Stomach (tissue), 4 donors: ENCODE results near the gene DIPK1B.

Source experiments
- CTCF ChIP-seq, 7 experiments: fragments of 450-650 bp in 4 of 7; fragments of 200-600 bp in 3 of 7; sonication (generic) in 3 of 7; IDR thresholded peaks; one replicate each; pipeline ENCODE4 v1.5.1; 2016 to 2019; ENCODE audit warnings: antibody characterized with exemption in 7 of 7, control low read depth in 2 of 7, mild to moderate bottlenecking in 1 of 7
- POLR2AphosphoS5 ChIP-seq, 3 donors: sonication (generic); formaldehyde crosslinking; IDR thresholded peaks; one replicate each; pipeline ENCODE4 v1.6.1; 2016; ENCODE audit warnings: antibody characterized with exemption in 3 of 3

GRCh38 chr9:136732444-136733178, 20.2 kb downstream of the DIPK1B start:
- no peak for TF ChIP-seq CTCF (IDR thresholded peaks at IDR 0.05)
- no peak for TF ChIP-seq POLR2AphosphoS5 (IDR thresholded peaks at IDR 0.05)
